NCI-H345 treated with DMSO at 0.1 percent for 48 hours (cell line): ENCODE data around the gene TAF1C.
"Not testable (repeated sequence)": the region's sequence is repeated elsewhere in the genome, so short reads cannot be mapped to it uniquely, and the experiment has no call there.

ENCODE experiments used
- DNase-seq: peaks from one replicate; lab custom pipeline; 2025; ENCODE audit not compliant: unreplicated experiment; lab: John Stamatoyannopoulos, UW

Gene TAF1C, protein sequence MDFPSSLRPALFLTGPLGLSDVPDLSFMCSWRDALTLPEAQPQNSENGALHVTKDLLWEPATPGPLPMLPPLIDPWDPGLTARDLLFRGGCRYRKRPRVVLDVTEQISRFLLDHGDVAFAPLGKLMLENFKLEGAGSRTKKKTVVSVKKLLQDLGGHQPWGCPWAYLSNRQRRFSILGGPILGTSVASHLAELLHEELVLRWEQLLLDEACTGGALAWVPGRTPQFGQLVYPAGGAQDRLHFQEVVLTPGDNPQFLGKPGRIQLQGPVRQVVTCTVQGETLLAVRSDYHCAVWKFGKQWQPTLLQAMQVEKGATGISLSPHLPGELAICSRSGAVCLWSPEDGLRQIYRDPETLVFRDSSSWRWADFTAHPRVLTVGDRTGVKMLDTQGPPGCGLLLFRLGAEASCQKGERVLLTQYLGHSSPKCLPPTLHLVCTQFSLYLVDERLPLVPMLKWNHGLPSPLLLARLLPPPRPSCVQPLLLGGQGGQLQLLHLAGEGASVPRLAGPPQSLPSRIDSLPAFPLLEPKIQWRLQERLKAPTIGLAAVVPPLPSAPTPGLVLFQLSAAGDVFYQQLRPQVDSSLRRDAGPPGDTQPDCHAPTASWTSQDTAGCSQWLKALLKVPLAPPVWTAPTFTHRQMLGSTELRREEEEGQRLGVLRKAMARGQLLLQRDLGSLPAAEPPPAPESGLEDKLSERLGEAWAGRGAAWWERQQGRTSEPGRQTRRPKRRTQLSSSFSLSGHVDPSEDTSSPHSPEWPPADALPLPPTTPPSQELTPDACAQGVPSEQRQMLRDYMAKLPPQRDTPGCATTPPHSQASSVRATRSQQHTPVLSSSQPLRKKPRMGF

DNA sequence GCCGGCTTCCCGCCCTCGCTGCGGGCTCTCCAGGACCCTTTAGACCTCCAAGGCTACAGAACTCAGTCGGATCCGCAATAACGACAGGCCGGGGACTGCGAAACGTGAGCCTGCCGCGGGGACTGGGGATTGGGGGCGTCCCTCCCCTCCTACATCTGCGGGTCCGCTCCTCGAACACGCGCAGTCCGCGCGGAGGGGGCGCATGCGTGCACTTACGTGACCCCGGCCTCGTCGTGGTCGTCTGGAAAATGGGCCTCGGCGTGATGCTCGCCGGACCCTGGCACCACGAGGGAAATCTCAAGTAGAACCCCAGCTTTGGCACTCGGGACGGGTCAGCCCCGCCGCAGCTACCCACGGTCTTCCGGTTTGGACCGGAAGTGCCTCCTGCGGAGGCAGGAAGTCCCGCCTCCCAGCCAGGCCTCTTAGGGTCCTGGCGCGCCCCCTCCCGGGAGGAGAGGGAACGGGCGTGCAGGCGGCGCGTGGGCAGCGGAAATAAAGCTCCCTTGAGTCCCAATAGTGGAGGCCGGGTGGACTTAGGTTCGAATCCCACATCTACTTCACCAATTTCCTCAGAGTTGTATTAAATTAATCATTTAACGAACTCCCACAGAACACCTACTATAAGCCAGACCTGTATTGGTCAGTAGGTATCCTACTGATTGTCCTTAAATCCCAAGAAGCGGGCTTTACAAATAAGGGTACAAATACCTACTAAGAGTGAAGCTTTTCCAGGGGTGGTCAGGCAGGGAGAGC lies at the start of gene TAF1C:
TAF1C (minus strand) TSS at position 373 of the 753 bp plus-strand sequence. CDS start 2,069 bp downstream, outside the sequence.
- peak; percentile 57 for DNase-seq

DNA sequence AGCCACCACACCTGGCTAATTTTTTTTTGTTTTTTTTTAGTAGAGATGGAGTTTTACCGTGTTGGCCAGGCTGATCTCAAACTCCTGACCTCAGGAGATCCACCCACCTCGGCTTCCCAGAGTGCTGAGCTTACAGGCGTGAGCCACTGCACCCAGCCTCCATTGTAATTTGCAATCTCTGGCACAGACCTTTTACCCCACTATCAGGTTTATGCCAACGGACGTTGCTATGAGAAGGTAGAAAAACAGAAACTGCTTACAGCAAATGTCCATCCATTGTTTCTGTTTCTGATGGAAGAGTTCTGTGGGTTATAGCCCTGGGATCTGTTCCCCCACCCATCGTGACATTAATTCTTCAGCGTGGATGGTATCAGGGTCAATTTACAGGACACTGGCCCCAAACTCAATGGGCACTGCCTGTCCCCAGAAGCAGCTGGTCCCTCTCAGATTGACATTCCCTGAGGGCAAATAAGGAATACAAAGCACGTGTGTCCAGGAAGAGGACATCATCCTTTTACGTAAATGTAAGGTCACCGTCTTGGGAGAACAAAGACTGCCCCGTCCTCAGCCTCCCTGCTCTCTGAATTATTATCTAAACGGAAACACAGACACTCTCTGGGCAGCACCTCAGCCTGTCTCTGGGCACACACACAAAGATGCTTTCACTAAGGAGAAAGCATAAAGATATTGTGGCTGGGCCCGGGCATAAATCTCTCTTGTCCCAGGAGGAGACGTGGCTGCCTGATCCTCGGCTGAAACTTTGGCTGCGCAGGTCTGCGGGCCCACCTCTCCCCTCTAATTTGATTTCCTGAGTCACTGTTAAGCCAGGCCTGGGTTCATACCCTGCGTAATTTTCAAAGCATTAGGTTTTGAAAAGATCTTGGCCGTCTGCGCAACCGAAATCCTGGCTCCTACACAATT lies 47.7 kb upstream of the TAF1C start:
- DNase-seq: no peak

DNA sequence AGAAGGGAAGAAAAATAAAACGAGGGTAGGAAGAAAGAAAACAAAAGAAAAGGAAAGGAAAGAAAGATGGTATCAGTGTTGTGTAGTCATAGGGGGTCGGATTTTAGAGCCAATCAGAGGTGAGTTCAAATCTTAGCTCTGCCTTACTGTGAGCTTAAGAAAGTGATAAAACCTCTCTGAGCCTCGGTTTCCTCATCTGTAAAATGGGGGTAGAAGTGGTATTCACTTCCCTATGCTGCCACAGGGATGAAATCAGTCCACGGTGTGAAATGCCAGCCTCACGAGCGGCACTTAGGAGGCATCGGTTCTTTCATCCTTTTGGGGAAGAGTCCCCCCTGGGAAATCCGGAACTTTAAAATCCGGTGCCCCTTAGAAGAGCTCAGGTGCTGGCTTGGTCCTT lies 46.9 kb upstream of the TAF1C start:
- no peak for DNase-seq

DNA sequence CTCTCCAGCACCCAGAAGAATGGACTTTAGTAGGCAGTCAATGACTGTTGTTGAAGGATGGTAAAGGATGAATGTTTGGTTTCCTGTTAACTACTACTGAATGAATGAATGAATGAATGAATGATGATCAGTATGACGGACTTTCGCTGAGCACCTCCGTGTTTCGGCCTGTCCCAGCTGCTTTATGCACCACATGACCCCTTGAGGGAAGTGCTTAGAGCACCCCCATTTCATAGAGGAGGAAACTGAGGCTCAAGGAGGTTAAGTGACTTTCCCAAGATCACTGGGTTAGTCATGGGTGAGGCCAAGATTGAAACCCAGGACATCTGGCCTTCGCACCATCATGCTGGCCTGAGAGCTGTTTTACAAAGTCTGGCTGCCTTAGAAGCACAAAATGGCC lies 46.1 kb upstream of the TAF1C start:
- no peak for DNase-seq

DNA sequence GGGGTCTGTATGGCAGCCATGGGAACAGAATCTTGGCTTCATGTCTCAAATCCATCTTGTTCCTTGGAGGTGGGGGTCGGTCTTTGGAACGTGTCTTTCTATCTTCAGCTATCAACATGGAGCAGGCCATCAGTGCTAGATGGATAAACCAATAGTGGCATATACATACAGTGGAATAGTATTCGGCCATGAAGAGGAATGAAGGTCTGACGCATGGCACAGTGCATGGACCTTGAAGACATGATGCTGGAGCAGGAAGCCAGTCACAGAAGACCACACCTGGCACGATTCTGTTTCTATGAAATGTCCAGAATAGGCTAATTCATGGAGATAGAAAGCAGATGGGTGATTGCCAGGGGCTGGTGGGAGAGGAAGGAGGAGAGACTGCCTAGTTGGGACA lies 45.2 kb upstream of the TAF1C start:
- no peak for DNase-seq

DNA sequence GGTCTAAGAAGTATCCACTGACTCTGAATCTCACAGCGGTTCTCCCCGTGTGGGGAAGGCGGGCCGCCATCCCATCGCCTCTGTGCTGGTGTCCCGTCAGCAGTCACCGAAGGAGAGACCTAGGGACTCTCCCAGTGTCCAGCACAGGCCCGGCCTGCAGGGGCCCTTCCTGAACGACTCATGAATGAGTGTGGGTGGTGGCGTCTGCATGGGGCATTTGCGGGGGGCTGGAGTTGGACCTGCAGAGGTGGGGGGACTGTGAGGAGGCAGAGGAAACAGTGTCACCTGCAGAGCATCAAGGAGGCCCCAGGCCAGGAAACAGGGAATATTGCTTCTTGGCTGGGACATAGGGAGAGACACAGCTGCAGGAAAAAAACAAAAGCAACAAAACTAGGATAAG lies 42.6 kb upstream of the TAF1C start:
- DNase-seq: no peak

DNA sequence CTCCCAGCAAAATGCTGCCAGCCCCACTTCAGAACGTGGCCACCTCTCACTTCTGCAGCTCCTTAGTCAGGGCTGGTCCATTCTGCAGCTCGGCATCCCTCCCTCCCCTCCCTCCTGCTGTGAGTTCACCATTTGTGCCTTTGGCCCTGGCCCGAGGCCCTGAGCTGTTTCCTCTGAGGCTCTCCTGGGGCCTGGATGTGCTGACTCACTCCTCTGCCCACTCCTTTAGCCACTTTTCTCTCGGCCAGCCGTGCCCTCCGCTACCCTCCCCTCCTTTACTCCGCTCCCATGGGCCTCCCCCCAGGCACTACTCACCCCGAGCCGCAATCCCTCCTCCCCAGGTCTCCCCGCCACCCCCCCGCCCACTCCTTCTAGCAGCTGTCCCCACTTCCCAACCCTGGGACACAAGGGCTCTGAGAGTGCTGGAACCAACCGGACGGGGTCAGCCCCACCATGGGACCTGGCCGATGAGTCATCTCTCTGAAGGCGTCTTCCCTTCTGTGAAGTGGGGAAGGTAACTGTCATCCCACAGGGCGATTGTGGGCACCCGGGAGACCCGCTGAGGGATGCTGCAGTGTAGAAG lies 41.5 kb upstream of the TAF1C start:
- DNase-seq: no peak

DNA sequence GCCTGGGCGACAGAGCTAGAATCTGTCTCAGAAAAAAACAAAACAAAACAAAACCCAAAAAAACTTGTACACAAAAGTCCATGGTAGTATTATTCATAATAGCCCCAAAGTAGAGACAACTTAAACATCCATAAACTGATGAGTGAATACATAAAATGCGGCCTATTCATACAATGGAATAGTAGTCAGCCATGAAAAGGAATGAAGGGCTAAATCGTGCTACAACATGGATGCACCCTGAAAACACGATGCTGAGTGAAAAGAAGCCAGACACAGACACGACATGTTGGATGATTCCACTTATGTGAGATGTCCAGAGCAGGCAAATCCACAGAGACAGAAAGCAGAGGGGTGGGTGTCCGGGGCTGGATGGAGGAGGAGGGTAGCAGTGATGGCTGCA lies 40.7 kb upstream of the TAF1C start:
- DNase-seq: no peak

DNA sequence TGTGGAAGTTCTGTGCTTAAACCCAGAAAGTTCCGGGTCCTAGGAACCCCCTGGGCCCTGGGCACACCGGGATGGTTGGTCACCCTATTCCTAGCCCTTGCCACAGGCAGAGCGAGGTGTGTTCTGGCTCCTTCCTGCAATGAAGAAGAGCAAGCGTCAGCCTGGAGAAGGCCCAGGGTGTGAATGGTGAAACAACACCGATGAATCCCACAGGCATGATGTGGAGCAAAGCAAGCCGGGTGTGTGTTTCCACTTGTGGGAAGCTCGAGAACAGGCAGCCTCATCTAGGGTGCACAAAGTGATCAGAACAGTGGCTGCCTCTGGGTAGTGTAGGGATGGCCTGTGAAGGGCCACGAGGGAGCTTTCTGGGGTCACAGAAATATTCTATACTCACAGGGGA lies 39.2 kb upstream of the TAF1C start:
- no peak for DNase-seq

DNA sequence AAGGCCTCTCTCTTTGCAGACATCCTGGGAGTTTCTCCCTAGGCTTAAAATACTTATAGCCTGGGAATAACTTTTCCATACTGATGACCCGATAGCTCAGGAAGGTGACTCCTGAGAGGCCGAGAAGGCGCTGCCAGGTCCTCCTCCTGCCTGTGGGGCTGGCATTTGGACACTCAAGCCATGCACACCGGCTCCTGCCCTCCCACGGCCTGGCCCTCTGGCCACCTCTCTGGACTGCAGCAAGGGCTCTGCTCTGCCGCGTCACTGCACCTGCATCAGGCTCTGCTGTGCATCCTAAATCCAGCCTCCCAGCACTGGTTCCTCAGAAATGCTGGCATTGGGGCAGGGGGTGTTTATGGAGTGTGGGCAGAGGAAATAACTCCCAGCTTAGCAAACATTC lies 38.7 kb upstream of the TAF1C start:
- no peak for DNase-seq

DNA sequence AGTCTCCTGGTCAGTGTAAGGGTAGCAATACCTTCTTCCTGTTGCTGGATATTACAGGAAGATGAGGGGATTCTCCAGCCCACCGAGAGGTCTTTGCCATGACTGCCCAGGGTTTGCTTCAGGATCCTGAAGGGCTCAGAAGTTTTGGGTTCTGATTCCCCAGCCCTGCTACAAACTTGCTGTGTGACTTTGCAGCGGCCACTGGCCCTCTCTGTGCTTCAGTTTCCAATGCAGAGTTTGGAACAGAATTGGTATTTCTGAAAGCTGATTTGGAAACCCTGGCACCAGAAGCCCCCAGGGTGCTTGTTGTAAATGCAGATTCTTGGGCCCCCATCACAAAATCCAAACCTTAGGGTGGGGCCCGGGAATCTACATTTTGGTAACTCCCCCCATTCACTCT lies 38.3 kb upstream of the TAF1C start:
- no peak for DNase-seq

DNA sequence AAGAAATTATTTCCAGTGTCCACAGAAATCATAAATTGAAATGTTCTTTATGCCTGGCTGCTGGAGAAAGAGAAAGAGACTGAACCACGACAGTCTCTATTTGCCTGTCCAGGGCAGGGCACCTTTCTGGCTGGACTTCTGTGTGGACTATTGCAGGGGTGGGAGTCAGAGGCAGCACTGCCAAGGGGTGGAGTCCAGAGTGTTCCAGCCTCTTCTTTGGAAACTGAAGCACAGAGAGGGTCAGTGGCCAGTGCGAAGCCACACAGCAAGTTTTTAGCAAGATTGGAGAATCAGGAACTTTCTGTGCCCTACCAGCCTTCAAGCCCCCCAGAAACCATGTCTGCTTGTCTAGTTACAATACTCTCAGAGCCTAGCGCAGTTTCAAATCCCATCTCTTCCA lies 37.7 kb upstream of the TAF1C start:
- no peak for DNase-seq

DNA sequence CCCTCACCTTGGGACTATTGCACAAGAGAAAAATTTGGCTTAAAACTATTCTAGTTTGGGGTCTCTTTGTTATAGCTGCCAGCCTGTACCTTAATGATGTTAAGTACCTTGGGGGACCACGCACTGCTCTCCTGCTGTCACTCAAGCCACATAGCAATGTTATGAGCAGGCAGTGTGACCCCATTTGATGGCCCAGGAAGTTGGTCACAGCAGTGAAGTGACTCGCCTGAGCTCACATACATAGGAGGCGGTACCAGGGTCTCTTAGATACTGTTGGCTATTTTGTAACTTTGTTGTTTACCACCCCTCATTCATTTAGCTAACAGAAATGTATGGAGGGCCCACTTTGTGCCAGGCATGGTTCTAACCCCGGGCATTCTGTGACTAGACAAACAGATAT lies 36.6 kb upstream of the TAF1C start:
- no peak for DNase-seq

DNA sequence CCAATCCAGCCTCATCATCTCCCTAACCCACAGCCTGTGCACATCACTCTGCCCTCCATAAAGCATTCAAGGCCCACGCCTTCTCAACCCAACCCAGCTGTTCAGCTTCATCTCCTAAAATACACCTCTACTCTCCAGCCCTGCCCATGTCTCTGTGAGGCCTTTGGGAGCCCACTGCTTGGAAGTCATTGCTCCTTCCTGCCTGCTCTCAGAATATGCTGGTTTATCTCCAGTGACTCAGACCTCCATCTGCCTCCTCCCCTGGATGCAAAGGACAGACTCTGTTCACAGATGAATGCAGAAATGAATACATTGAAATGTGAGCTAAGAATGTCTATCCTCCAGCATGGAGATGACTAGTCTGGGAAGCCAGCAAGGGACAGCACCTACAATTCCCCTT lies 34.0 kb upstream of the TAF1C start:
- DNase-seq: no peak

DNA sequence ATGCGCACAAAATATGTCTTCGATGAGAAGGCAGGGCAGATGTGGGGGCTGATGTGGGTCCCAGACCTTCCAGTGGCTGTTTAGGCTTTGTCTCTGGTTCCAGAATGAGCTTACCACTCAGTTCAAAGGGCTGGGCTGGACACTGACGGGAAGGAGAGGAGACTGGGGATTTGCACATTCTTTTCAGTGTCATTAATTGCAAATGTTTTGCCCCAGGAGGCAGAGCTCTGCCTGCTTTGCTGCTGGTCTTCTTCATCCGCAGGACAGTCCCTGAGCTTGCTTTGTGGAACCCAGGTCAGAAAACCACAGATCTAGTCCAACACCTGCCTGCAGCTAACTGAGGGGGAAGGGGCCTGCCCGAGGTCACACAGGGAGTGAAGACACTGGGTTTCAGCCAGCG lies 32.1 kb upstream of the TAF1C start:
- DNase-seq: no peak

DNA sequence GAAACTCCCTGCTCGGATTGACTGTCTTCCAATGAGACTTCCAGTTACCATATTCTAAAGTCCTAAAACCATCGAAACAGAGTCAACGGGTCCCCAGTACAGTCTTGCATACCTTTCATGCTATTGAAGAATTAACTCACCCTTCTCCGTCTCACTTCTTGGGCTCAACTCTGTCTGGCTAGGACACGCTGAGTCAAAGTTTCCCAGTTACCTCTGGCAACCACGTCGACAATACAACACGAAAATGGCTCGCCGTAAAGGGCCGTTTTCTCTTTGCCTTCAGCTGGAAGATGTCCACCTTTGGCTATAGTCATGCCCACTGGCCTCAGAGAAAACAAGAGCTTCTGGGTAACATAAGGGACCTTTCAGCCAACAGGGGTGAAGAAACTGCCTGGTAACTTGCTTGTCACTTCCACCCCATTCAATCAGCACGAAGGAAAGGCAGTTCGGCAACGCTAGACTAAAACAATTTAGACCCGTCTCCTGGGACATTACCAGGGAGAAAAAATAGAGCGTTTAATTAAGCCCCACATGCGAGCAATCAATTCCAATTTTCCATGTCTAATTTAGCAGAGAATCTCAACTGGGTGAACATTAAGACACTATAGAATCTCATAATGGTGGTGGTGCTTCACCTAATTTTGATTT lies 31.4 kb upstream of the TAF1C start:
- DNase-seq: no peak

DNA sequence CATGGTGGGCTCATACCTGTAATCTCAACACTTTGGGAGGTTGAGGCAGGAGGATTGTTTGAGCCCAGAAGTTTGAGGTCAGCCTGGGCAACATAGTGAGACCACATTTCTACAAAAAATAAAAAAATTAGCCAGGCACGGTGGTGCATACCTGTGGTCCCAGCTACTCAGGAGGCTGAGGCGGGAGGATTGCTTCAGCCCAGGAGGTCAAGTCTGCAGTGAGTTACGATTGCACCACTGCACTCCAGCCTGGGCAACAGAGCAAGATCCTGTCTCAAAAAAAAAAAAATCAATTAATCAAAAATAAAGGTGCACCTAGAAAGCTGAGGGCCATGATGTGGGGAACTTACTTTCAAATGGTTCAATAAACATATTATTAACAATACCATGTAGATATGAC lies 29.3 kb upstream of the TAF1C start:
- not testable (repeated sequence) for DNase-seq

DNA sequence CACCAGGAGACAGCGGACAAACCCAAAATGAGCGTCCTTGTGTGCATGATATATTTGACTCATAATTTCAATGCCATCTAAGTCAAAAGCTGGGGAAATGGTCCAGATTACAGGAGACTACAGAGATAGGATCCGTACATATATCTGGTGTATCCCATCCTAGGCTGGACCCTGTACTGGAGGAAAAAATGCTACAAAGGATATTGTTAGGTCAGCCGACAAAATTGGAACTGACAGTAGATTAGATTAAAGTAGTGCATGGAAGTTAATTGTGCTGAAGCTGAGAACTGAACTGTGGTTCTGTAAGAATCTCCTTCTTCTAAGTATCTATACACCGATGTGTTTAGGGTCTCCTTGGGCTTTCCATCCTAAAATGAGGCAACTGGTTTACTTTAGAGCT lies 28.7 kb upstream of the TAF1C start:
- DNase-seq: no peak

DNA sequence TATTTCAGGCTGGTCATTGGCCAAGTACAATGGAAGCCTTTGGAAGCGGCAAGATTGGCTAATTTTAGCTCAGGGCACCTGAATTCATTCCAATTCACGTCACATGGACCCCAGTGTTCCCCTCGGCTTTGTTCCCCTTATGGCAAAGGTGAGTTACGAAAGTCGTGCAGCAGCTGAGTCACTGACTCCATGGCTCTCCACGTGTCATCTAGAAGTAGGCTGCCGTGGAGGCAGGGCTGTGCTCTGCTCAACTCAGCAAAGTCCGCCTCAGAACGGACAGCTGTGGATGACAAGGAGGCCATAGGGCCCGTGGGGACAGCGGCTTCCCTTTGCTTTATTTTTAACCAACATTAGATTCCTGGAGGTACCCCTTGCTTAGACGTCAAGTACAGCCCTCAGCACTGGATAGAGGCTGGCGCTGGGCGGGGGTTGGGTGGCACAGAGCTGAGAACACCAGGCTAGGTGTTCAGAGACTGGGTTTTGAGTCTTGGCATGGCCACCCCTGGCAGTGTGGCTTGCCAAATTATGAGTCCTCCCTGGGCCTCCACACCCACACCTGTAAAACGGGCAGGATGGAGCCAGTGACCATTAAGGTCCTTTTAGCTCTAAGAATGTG lies 27.7 kb upstream of the TAF1C start:
- no peak for DNase-seq
